Right atrium auricular region (tissue), 2 donors: ENCODE data around the gene PRM3. TPM values are rescaled to one million over a fixed set of nuclear protein-coding genes. Genes with fewer than 3 reads are reported as not detected.

Experiments
- DNase-seq: peaks from one replicate; pipeline ENCODE4 v3.0.0-alpha.2; 2019; ENCODE audit warnings: low spot score
- H3K27ac ChIP-seq, 2 donors: fragments of 200-600 bp; sonication (generic); 1 replicate in 1 of 2; 2 replicates in 1 of 2; pipeline ENCODE4 v1.5.1; 2016 to 2019
- H3K27me3 ChIP-seq, 2 donors: fragments of 200-600 bp; sonication (generic); one replicate each; pipeline versions ENCODE4 v1.5.1 to v1.6.0; 2017 to 2019
- H3K36me3 ChIP-seq: fragments of 200-600 bp; sonication (generic); one replicate; pipeline ENCODE4 v1.5.1; 2016
- H3K4me1 ChIP-seq, 2 donors: fragments of 200-600 bp; sonication (generic); one replicate each; pipeline versions ENCODE4 v1.5.1 to v1.6.0; 2017 to 2019
- H3K4me3 ChIP-seq, 2 donors: fragments of 200-600 bp; sonication (generic); 1 replicate in 1 of 2; 2 replicates in 1 of 2; pipeline ENCODE4 v1.5.1; 2017 to 2019; ENCODE audit warnings: mild to moderate bottlenecking in 1 of 2, moderate library complexity in 1 of 2
- H3K9me3 ChIP-seq, 2 donors: fragments of 200-600 bp; sonication (generic); one replicate each; pipeline ENCODE4 v1.5.1; 2019
- CTCF ChIP-seq, 2 donors: fragments of 200-600 bp; sonication (generic); IDR thresholded peaks; one replicate each; pipeline ENCODE4 v1.5.1; 2019; ENCODE audit warnings: antibody characterized with exemption in 2 of 2
- total RNA-seq, 2 donors: library from RNA; depleted of rRNA; stranded (reverse); fragments of >200 nt; gene quantifications; one replicate each; pipeline ENCODE4 v1.1.0, GENCODE V29; 2016

The PRM3 gene
- total RNA-seq, 2 donors from 2014 or later, result not detected

GRCh38 chr16:11312718-11313492 lies 39.5 kb upstream of the PRM3 start:
- no peaks in the 10 kb centered on the region for H3K27me3 ChIP-seq
- H3K36me3 ChIP-seq, result no peaks in the 10 kb centered on the region
- no peak for TF ChIP-seq CTCF (IDR thresholded peaks at IDR 0.05)
- no peak overlapping the region for H3K4me3 ChIP-seq
- H3K27ac ChIP-seq, result no peak overlapping the region
- DNase-seq, result no peak
- H3K4me1 ChIP-seq, result peaks cover 0 to 7% of the 10 kb centered on the region in 2 donors
- H3K9me3 ChIP-seq, result no peaks in the 10 kb centered on the region

- H3K36me3 ChIP-seq, result no peaks in the 10 kb centered on the region
- TF ChIP-seq CTCF (IDR thresholded peaks at IDR 0.05), result no peak
- peaks cover 0 to 7% of the 10 kb centered on the region in 2 donors for H3K4me1 ChIP-seq
- H3K27ac ChIP-seq, result no peak overlapping the region
- H3K9me3 ChIP-seq, result no peaks in the 10 kb centered on the region
- DNase-seq, result no peak
- no peak overlapping the region for H3K4me3 ChIP-seq
- H3K27me3 ChIP-seq, result no peaks in the 10 kb centered on the region
Measured at GRCh38 chr16:11310997-11311561, 37.6 kb upstream of the PRM3 start.

DNA sequence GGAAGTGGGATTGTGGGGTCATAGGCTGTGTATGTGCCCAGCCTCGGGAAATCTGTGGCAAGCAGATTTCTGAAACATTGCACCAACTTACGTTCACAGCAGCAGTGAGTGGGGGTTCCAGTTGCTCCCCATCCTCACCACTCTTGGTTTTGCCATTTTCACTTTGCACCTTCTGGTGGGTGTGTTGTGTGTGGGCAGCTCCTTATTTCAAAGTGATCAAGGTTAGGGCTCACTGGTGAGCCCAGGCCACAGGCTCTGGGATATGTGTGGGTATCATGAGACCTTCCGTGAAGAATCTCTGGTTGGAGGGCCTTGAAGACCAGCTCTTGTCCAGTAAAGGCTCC lies 37.2 kb upstream of the PRM3 start:
- Histone ChIP-seq H3K27me3 (no peaks in the 10 kb centered on the region), H3K4me1 (peaks cover 0 to 7% of the 10 kb centered on the region in 2 donors), H3K9me3 (no peaks in the 10 kb centered on the region), H3K4me3 (no peak overlapping the region), H3K36me3 (no peaks in the 10 kb centered on the region), H3K27ac (no peak overlapping the region)
- DNase-seq, result no peak
- TF ChIP-seq CTCF (IDR thresholded peaks at IDR 0.05), result no peak

DNA sequence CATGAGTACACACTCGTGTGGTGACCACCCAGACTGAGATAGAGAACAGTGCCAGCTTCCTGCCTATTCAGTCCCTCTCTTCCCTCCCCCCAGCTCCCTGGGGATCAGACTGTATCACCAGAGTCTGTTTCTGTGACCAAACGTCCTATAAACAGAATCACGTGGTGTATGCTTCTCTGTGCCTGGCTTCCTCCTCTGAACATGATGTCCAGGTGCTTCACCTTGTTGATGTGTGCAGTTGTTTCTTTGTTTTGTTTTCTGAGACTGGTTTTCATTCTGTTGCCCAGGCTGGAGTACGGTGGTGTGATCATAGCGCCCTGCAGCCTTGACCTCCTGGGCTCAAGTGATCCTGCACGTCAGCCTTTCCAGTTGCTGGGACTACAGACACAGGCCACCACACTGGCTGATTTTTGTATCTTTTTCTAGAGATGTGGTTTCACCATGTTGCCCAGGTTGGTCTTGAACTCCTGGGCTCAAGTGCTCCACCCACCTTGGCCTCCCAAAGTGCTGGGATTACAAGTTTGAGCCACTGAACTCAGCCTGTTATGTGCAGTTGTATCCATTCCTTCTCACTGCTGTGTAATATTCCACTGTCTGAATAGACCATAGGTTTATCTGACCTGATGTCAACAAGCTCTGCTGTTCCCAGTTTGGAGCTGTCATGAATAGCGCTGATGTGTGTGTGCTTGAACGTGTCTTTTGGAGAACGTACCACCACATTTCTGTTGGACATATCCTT lies 36.6 kb upstream of the PRM3 start:
- Histone ChIP-seq H3K27ac (no peak overlapping the region), H3K4me1 (peaks cover 0 to 7% of the 10 kb centered on the region in 2 donors), H3K36me3 (no peaks in the 10 kb centered on the region), H3K9me3 (no peaks in the 10 kb centered on the region), H3K4me3 (no peak overlapping the region), H3K27me3 (no peaks in the 10 kb centered on the region)
- DNase-seq, result no peak
- no peak for TF ChIP-seq CTCF (IDR thresholded peaks at IDR 0.05)

GRCh38 chr16:11308493-11309283 lies 35.3 kb upstream of the PRM3 start:
- no peaks in the 10 kb centered on the region for H3K36me3 ChIP-seq
- H3K27me3 ChIP-seq, result no peaks in the 10 kb centered on the region
- no peaks in the 10 kb centered on the region for H3K9me3 ChIP-seq
- TF ChIP-seq CTCF (IDR thresholded peaks at IDR 0.05), result no peak
- peaks cover 0 to 7% of the 10 kb centered on the region in 2 donors for H3K4me1 ChIP-seq
- no peak for DNase-seq
- no peak overlapping the region for H3K27ac ChIP-seq
- no peak overlapping the region for H3K4me3 ChIP-seq
